Activated CD4-positive, alpha-beta T cell treated with anti-CD3 and anti-CD28 coated beads for 24 hours (primary cell): Measurements from ENCODE around the gene SPACA6.
A peak's percentile ranks its signal among the peaks of the same experiment; 100 is the strongest.

ENCODE experiments used
- DNase-seq, 2 donors: peaks; one replicate each; pipeline ENCODE4 v3.0.0-alpha.2; 2020; ENCODE audit warnings: low read depth in 2 of 2

SPACA6 gene

DNA sequence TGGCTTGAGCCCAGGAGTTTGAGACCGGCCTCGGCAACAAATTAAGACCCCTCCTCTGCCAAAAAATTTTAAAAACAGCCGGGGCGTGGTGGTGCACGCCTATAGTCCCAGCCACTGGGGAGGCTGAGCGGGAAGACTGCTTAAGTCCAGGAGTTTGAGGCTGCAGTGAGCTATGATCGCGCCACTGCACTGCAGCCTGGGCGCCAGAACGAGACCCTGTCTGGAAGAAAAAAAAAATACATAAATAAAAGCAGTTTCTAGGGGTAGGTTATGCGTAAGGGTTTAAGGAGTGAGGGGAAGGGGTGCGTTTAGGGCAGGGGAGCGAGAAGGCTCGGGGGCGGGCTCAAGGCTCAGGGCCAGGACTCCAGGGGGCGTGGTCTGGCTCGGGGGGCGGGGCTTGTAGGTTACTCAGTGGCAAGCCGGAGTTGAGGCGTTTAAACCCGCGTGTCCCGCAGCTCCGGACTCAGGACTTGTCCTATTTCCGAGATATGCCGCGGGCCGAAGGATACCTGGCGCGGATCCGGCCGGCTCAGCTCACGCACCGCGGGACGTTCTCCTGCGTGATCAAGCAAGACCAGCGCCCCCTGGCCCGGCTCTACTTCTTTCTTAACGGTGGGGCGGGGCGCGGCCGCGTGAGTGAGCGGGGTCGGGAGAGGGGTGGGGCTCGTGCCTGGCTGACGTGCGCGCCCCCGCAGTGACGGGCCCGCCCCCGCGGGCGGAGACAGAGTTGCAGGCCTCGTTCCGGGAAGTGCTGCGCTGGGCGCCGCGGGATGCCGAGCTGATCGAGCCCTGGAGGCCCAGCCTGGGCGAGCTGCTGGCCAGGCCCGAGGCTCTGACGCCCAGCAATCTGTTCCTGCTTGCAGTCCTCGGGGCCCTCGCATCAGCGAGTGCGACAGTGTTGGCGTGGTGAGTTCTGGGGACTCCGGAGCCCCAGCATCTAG lies 10.7 kb downstream of the SPACA6 start:
- peak; percentile 97 for DNase-seq

DNA sequence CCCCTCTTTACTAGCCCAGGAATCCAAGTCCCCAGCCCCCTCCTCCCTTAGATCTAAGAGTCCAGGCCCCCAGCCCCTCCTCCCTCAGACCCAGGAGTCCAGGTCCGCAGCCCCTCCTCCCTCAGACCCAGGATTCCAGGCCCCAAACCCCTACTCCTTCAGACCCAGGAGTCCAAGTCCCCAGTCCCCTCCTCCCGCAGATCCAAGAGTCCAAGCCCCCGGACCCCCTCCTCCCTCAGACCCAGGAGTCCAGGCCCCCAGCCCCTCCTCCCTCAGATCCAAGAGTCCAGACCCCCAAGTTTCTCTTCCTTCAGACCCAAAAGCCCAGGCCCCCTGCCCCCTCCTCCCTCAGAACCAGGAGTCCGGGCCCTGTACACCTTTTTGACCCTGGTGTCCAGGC lies 11.5 kb downstream of the SPACA6 start:
- DNase-seq, result no peak

DNA sequence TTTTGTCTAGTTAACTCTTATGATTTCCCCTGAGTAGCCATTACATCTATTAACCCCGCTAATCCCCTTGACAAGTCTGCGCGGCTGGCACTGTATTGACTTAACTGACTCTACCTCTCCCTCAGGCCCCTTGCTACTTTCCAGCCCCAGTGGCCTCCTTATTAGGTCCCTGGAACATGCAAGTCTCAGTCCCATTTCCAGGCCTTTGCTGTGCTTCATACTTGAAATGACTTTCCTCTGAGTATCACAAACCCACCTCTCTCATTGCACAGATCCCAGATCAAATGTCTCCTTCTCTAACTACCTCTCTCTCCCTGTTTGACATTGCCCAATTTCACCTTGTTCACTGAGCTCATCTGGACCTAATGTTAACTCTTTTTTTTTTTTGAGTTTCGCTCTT lies 13.2 kb downstream of the SPACA6 start:
- no peak for DNase-seq

DNA sequence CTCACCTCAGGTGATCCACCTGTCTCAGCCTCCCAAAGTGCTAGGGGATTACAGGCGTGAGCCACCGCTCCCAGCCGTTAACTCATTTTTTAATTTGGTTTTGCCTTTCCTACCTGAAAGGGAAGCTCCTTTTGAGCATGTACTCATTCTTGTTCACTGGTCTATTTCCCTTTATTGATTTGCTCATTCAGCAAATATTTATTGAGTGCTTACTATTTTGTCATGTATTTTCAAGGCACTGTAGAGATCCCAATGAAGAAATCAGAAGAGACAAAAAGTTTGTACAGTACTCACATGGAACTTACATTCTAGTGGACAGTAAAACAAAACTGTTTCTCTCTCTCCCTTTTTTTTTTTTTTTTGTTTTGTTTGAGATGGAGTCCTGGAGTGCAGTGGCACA lies 13.8 kb downstream of the SPACA6 start:
- DNase-seq, result no peak

DNA sequence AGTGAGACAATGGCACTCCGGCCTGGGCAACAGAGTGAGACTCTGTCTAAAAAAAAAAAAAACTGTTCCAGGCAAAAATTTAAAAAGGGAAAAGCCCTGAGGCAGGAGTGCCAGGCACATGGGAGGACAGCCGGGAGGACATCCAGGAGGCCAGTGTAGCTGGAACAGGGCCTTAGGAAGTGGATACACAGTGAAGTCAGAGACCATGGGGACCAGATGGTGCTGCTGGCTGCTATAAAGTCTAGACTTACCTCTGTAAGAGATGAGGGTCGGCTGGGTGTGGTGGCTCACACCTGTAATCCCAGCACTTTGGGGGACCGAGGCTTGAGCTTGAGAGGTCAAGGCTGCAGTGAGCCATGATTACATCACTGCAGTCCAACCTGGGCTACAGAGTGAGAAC lies 15.7 kb downstream of the SPACA6 start:
- DNase-seq, result no peak

DNA sequence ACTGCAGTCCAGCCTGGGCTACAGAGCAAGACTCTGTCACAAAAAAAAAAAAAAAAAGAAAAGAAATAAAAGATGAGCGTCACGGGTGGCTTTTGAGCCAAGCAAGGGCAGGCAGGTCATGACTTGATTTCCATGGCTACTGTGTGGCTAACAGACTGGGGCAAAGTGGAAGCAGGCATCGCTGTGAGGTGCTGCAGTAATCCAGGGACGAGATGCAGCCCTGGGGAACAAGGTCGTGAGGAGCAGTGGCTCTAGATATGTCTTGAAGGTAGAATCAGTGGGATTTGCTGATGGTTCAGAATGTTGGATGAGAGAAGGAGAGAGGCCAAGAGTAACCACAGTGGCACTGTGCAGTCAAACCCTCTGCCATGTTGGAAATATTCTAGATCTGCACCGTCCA lies 16.4 kb downstream of the SPACA6 start:
- DNase-seq, result no peak

DNA sequence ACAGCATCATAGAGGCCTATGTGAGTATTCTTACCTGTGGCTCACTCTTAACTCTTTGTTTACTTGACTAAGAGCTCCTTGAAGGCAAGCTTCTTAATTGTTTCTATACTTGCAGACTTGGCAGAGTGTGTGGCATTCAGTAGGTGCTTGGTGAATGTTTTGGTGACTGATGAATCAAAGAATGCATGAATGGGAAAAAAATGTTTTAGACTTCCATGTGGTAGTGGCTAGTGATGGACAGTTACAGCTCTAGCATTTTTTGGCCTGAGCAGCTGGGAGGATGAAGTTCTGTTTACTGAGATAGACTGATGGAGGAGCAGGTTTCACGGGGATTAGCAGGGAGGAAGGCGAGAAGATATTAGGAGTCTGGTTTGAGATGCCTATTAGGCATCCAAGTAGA lies 17.0 kb downstream of the SPACA6 start:
- DNase-seq, result no peak

DNA sequence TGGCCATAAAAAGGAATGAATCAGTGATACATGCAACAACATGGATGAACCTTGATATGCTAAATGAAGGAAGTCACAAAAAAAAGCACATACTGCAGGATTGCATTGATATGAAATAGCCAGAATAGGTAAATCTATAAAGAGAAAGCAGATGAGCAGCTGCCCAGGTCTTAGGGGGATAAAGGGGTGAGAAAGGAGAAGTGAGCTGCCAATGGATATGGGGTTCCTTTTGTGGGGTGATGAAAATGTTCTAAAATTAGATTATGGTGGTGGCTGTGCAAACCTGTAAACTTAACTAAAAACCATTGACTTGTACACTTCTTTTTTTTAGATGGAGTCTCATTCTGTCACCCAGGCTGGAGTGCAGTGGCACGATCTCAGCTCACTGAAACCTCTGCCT lies 18.6 kb downstream of the SPACA6 start:
- DNase-seq, result no peak

DNA sequence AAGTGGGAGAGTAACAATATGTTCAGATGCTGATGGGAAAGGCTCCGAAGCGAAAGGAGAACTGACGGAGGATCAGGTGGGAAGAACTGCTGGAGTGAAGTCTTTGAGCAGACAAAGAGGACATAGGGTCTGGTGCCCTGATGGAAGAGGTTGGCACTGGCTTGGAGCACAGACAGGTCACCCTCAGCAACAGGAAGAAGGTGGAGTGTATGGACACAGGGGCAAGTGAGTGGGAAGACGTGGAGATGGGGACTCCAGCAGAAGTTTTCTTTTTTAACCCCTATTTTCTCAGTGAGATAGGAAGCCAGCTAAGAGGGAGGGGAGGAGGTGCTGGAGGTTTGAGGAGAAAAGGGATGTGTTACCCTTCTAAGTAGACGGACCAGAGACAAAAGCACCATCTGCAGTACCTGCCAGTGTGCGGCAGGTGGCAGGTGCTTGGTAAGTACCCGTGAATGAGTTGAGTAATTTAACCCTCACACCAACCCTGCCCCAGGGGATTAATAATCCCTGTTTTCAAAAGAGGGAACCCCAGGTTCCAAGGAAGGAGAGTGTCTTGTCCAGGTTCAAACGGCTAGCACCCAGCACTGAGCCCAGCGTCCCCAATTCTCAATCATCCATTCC lies 19.4 kb downstream of the SPACA6 start:
- no peak for DNase-seq

DNA sequence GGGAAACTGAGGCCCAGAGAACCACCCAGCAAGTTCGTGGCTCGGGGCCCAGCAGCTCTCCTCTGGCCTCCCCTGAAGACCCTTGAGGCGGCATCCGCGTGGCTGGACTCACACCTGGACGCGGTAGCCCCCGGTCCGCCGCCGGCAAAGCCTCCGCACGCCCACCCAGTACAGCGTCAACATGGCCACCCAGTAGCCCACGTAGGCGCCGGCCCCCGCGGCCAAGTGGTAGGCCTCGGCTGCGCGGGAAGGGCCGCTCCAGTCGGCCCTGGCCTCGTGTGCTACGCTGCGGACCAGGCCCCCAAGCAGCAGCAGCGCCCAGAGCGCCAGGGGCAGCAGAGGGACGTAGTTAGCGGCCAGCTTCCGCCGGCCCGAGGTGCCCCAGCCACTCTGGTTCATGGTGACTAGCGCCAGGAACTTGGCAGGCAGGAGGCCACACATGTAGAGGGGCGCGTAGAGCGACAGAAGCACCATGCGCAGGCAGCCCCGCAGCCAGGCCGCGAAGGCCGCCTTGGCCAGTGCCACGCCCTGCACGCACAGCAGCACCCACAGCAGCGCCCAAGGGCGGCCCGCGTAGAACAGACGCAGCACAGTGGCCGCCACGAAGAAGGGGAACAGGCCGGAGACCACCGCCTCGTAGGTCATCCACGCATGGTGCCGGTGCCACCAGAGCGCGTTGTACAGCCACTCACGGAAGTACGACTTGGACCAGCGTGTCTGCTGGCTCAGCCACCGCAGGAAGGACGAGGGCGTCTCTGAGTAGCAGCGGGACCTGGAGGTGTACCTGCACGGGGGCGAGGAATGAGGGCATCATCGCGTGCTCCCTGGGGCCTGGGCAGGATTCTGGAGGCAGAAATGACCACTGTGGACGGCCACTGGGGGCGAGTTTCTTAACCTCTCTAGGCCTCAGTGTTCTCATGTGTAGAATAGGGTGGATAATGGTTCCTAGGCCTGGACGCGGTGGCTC lies 20.5 kb downstream of the SPACA6 start:
- no peak for DNase-seq

DNA sequence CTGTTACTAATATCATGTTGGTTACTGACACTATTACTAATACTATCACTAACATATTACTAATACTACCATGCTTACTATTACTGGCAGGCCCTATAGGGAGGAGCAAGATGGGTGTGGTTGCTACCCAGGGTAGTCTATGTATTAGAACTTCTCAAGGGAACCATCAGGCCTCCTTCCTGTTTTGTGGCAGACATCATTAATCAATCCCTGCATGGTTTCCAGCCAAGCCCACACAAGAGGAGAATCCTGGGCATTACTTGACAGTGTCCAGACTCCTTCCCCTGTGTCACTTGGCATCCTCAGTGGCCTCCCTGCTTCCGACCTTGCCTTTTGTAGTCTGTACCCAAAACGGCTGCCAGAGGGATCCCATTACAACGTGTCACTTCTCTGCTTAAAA lies 21.7 kb downstream of the SPACA6 start:
- no peak for DNase-seq

DNA sequence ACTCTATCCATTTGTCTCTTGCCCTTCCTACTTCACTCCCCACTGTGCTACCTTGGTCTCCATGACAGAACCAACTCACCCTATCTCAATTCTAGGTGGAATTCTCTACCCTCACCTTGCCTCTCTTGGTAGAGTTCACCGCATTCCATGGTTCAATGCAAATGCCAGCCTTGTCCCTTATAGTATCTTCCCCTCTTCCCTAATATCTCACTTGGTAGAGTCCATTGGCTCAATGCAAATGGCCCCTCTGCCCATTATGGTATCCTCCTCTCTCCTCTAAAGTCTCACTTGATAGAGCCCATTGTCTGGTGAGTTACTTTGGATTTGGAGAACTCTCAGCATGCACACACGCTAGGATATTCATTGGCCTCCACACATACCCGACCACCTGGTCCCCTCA lies 22.7 kb downstream of the SPACA6 start:
- no peak for DNase-seq

DNA sequence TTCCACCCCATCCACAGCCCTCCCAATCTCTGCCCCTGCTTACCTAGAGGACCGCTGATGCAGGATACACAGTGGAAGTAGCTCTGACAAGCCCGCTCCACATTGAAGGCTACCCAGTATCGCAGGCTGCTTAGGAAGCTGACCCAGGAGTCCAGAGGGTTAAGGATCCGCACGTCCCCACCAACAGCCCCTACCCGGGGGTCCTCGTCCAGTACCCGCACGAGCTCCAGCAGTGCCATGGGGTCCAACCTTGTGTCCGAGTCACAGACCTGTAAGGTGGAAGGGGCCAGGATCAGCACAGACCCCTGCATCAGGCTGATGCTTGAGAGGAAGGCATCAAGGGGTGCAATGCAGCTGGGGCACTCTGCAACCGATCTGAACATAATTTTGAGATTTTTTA lies 23.8 kb downstream of the SPACA6 start:
- DNase-seq, result no peak

DNA sequence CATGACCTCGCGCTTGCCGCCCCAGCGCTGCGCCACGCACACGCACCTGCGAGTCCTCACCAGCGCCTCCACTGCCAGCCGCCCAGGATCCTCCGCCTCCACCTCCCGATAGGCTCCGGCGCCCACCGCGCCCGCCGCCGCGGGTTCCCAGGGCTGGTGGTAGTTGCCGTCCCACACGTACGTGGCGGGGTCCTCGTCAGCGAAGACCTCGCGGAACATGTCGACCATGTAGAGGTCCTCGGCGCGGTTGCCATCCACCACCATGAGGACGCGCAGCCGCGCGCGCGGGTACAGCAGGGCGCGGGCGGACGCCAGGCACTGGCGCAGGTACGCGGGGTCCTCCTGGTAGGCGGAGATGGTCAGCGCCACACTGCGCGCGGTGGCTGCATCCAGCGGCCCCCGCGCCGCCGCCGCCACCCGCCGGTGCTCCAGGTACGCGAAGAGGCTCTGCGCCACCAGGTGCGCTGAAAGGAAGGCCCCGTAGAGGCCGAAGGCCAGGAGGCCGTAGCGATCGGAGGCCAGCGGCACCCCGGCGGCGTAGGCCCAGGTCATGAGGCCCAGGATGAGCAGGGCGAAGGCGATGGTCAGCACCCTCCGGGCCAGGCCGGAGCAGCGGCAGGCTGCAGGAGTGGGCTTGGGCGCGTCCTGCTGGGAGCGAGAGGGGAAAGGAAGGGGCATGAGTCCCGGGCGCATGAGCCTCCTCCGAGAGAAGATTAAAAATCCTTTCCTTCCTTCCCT lies 26.3 kb downstream of the SPACA6 start:
- no peak for DNase-seq

DNA sequence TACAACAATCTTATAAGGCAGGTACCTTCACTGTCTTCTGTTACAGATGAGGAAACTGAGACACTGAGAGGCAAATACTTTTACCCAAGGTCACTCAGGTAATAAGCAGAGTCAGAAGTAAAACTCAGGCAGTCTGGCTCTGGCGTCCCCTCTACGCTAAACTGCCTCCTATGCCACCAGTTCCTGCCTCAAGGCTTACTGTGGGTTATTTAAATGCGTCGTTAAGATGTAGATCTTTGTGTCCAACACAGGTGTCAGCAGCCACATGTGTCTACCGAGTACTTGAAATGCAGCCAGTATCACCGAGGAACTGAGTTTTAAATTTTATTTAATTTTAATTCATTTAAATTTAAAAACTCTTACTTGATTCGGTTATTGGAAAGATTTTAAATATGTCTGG lies 28.8 kb downstream of the SPACA6 start:
- DNase-seq, result no peak

DNA sequence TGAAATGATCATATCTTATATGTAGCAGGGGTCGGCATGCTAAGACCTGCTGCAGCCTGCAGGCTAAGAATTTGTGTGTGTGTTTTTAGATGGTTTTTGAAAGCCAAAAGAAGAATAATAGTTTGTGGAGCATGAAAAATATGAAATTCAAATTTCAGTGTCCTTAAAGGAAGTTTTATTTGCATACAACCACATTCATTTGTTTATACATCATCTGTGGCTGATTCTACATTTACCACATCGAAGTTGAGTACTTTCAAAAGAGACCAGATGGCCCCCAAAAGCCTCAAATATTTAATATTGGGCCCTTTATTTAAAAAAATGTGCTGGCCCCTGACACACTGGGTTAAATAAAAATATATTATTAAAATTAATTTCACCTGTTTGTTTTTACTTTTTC lies 29.4 kb downstream of the SPACA6 start:
- no peak for DNase-seq

DNA sequence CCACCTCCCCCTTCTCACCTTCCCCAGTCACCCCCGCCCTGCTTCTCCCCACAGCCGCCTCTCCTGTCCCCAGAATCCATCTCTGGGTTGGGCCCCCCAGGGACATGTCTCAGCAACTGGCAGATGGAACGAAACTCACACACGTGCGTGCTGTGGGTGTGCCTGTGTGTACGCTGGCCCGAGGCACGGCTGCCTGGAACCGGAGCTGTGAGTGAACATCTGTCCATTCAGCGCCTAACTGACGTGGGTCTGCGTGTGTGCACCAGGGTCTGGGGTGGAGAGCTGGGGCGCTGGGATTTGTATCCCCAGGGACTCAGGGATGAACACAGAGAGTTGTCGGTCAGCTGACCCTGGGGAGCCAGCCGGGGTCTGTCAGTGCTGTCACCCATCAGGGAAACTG lies 31.4 kb downstream of the SPACA6 start:
- DNase-seq, result no peak

DNA sequence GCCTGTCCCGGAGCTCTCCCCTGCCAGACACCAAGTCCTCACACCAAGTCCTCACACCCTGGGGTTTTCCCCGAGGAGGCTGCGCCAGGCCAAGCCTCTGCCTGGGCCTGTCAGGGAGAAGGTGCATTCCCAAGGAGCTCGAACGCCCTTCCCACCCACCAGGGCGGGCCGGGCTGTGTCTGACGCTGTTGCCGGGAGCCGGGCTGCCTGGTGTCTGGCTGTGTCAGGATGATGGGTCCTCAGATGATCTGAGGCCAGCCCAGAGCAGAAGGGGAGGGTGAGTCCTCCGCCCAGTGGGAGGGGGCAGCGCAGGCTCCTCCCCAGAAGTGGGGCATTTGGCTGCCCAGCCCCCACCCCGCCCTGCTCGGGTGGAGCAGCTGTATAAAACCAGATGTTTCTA lies 32.9 kb downstream of the SPACA6 start:
- no peak for DNase-seq

DNA sequence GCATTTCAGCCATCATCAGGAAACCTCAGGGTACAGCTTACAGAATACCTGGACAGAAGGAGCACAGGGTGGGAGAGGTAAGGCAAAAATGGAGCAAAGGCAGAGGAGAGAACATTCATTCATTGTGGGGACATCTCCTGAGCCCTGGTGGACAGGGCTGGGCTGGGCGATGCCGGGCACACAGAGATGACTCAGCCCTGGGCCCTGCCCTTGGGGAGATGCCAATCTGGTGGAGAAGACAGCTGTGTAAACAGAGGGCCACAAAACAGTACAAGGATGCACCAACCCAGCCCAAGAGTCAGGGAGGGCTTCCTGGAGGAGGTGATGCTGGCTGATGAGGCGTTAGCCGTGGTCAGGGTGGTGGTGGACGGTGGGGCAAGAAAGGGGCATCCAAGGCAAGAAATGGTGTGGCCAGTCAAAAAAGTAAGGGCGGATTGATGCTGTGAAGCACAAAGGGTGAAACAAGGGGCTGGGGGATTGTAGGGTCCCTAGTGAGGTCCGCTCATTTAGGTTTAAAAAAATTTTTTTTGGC lies 34.3 kb downstream of the SPACA6 start:
- DNase-seq, result no peak

DNA sequence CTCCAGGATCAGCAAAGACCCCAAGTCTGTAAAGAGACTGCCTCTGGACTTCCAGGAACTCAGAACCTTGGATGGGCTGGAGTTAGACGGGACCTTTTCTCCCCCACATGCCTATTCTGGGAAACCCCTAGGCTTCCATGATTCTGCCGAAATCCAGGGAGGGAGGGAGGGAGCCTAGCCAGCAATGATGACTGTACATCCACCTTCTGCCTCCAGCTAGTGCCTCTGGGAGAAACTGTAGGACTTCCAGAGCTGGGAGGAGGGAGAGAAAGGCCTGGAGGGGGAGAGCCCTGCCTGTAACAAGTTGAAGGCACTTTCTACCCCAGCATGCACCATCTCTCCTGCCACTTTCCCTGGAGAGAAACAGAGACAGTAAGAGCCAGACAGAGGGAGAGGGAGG lies 36.7 kb downstream of the SPACA6 start:
- DNase-seq, result no peak
